DND-41 (cell line): ENCODE measurements around the gene HAP1.

Source experiments
- EZH2 ChIP-seq: IDR thresholded peaks from 3 replicates; pipeline ENCODE4 v1.6.1; 2012; ENCODE audit warnings: borderline replicate concordance, low read depth, mild to moderate bottlenecking, moderate library complexity, low read length, inconsistent platforms; ENCODE audit not compliant: severe bottlenecking
- TF ChIP-seq, protein P1 (sequence below): IDR thresholded peaks from 2 replicates; pipeline ENCODE4 v1.5.1; 2012; ENCODE audit warnings: borderline replicate concordance, low read length, moderate library complexity, mild to moderate bottlenecking; ENCODE audit not compliant: poor library complexity, severe bottlenecking; ENCODE audit errors: extremely low read depth

DNA sequence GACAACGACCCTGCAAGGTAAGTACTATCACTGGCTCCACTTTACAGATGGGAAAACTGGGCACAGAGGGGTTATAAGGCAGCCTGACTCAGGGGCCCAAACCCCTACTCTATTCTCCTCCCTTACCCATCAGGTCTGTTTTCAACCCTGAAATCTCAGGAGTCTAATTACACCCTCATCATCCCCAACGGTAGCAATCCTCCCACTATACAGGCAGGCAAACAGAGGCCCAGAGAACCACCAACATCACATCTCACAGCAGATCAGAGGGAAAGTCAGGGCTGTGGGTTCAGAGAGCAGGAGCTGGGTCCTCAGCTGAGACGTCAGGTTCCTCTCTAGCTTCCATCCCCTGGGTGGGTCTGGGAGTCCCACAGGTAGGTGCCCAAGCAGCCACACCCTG is 35.5 kb upstream of the HAP1 start:
- TF ChIP-seq, protein P1, sequence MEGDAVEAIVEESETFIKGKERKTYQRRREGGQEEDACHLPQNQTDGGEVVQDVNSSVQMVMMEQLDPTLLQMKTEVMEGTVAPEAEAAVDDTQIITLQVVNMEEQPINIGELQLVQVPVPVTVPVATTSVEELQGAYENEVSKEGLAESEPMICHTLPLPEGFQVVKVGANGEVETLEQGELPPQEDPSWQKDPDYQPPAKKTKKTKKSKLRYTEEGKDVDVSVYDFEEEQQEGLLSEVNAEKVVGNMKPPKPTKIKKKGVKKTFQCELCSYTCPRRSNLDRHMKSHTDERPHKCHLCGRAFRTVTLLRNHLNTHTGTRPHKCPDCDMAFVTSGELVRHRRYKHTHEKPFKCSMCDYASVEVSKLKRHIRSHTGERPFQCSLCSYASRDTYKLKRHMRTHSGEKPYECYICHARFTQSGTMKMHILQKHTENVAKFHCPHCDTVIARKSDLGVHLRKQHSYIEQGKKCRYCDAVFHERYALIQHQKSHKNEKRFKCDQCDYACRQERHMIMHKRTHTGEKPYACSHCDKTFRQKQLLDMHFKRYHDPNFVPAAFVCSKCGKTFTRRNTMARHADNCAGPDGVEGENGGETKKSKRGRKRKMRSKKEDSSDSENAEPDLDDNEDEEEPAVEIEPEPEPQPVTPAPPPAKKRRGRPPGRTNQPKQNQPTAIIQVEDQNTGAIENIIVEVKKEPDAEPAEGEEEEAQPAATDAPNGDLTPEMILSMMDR = no peak
- no peak for TF ChIP-seq EZH2
